Breast epithelium (tissue), 3 donors: ENCODE results near the gene YPEL2.

Experiments used
- CTCF ChIP-seq, 3 donors: fragments of 450-650 bp; IDR thresholded peaks; one replicate each; pipeline ENCODE4 v1.5.1; 2016 to 2017; ENCODE audit warnings: antibody characterized with exemption in 3 of 3, mild to moderate bottlenecking in 3 of 3, moderate library complexity in 3 of 3
- POLR2A ChIP-seq: fragments of 450-650 bp; IDR thresholded peaks from one replicate; pipeline ENCODE4 v1.6.1; 2016; ENCODE audit warnings: antibody characterized with exemption, mild to moderate bottlenecking, moderate library complexity
- POLR2AphosphoS5 ChIP-seq, 3 donors: sonication (generic); formaldehyde crosslinking; IDR thresholded peaks; one replicate each; pipeline ENCODE4 v1.6.1; 2017; ENCODE audit warnings: antibody characterized with exemption in 3 of 3

GRCh38 chr17:59287891-59288290 is 43.6 kb upstream of the YPEL2 start:
- TF ChIP-seq POLR2A, result no peak
- TF ChIP-seq CTCF (IDR thresholded peaks at IDR 0.05), result no peak
- no peak for TF ChIP-seq POLR2AphosphoS5 (IDR thresholded peaks at IDR 0.05)
